Panc1 (cell line): ENCODE data around the gene COPB2. TPM values are rescaled to one million over a fixed set of nuclear protein-coding genes. Genes with fewer than 3 reads are reported as not detected.

Experiments used
- ATAC-seq: fragments of 200-7000 bp; cut with Tn5 transposase; 2 replicates; pipeline ENCODE4 v1.9.1; 2020; ENCODE audit warnings: mild to moderate bottlenecking, moderate library complexity
- BruUV-seq: library from RNA; stranded (reverse); fragments of 400-500 nt; replicated peaks from 2 replicates; lab custom pipeline; 2021; lab: Mats Ljungman, UMichigan
- CTCF ChIA-PET: fragments of 300-600 bp; sonication (Branson Sonifier 250); formaldehyde crosslinking; loops from one replicate; lab custom pipeline; 2022; ENCODE audit warnings: antibody characterized with exemption; lab: Charles Lee
- POLR2A ChIA-PET: fragments of 300-600 bp; sonication (Branson Sonifier 250); formaldehyde crosslinking; loops from one replicate; lab custom pipeline; 2022; ENCODE audit warnings: antibody characterized with exemption; lab: Charles Lee
- DNase-seq: peaks from one replicate; pipeline ENCODE4 v3.0.0-alpha.2; 2010; ENCODE audit warnings: low read depth, low spot score
- H3K27ac ChIP-seq: 2 replicates; pipeline ENCODE4 v1.5.1; 2011; ENCODE audit warnings: mild to moderate bottlenecking, low read length, inconsistent platforms
- H3K27me3 ChIP-seq: fragments of 200-500 bp; sonication (Bioruptor generic); 2 replicates; pipeline ENCODE4 v1.6.0; 2014; ENCODE audit warnings: low read length, inconsistent platforms; ENCODE audit not compliant: control insufficient read depth, insufficient read depth
- H3K36me3 ChIP-seq: fragments of 200-500 bp; sonication (Bioruptor generic); 2 replicates; pipeline ENCODE4 v1.5.1; 2014; ENCODE audit warnings: inconsistent platforms, mild to moderate bottlenecking, low read length, moderate library complexity; ENCODE audit not compliant: control insufficient read depth, insufficient read depth
- H3K4me1 ChIP-seq: 2 replicates; pipeline ENCODE4 v1.5.1; 2011; ENCODE audit warnings: inconsistent platforms, mild to moderate bottlenecking, low read length, moderate library complexity; ENCODE audit not compliant: control insufficient read depth, insufficient read depth
- H3K4me3 ChIP-seq, 2 experiments: 2 replicates each; pipeline ENCODE4 v1.5.1; 2011 to 2012; ENCODE audit warnings: low read depth in 2 of 2, low read length in 2 of 2, mild to moderate bottlenecking in 2 of 2, inconsistent platforms in 1 of 2, moderate library complexity in 1 of 2
- H3K9me3 ChIP-seq: fragments of 200-500 bp; sonication (Bioruptor generic); 2 replicates; pipeline ENCODE4 v1.5.1; 2014; ENCODE audit warnings: low read depth, mild to moderate bottlenecking, inconsistent platforms, low read length, moderate library complexity; ENCODE audit not compliant: control insufficient read depth, insufficient read depth
- POLR2AphosphoS5 ChIP-seq: IDR thresholded peaks from 2 replicates; pipeline ENCODE4 v1.6.1; 2012; ENCODE audit warnings: mild to moderate bottlenecking, low read depth, low read length, moderate library complexity
- SIN3A ChIP-seq: IDR thresholded peaks from 2 replicates; pipeline ENCODE4 v1.6.1; 2012; ENCODE audit warnings: low read depth, mild to moderate bottlenecking, low read length, moderate library complexity, borderline replicate concordance; ENCODE audit not compliant: insufficient read depth
- TCF7L2 ChIP-seq: IDR thresholded peaks from 2 replicates; pipeline ENCODE4 v1.6.1; 2011; ENCODE audit warnings: mild to moderate bottlenecking, low read depth, low read length, inconsistent platforms
- in situ Hi-C: cut with HindIII; loops from 2 replicates; pipeline ENCODE4 v1.10.0; 2016; ENCODE audit warnings: low sequenced_read_pairs, low pct_unique_long_range_greater_than_20kb
- intact Hi-C: fragments of 100-400 bp; cut with micrococcal nuclease; formaldehyde crosslinking; loops from one replicate; pipeline ENCODE4 v1.10.0; 2022; ENCODE audit not compliant: unreplicated experiment
- total RNA-seq: library from RNA; stranded (reverse); gene quantifications from one replicate; pipeline ENCODE4 v1.2.1, GENCODE V29; 2021; ENCODE audit not compliant: unreplicated experiment
- TF ChIP-seq, protein P1 (sequence below): fragments of 450-650 bp; IDR thresholded peaks from 2 replicates; pipeline ENCODE4 v1.5.1; 2017; ENCODE audit warnings: mild to moderate bottlenecking
- TF ChIP-seq, protein P2 (sequence below), 2 experiments: IDR thresholded peaks; 2 replicates each; pipeline ENCODE4 v1.6.1; 2011 to 2012; ENCODE audit warnings: low read depth in 2 of 2, control low read depth in 1 of 2, low read length in 1 of 2, mild to moderate bottlenecking in 1 of 2, moderate library complexity in 1 of 2; ENCODE audit not compliant: insufficient read depth in 1 of 2

COPB2 gene
- total RNA-seq, 1 experiment from 2014 or later: 150 TPM

DNA sequence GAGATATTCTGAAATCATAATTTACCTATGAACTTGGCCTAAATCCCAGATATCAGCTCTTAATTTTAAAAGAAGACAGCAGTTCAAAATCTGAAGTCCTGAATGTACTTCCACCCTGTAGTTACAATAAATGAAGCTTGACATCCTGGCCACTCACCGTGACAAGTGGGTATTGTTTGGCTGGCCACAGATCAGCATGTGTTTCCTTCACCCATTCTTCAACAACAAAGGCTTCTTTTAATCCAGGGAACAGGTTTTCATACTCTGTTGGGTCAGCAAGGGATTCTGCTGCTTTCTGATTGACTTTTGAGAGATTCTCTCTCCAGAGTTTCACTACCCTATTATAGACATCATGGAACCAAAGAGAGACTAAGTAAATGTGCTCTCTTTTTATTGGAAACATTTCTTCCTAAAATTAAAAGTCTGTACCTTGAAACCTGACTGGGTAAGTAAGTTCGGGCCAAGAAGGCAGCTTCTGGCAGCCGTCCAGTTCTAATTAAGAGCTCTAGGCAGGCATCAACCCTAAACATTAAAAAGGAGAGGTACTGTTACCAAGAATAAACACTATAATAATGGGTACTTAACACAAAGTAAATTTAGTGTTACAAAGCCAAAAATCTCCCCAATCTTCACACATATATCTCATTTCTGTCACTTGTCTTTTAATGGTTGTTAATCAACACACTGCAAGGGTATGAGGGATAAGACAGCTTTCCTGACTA lies 30.4 kb downstream of the COPB2 start:
- CTCF ChIA-PET: no interaction called here
- intact Hi-C loops: no loop called here
- POLR2A ChIA-PET: no interaction called here

DNA sequence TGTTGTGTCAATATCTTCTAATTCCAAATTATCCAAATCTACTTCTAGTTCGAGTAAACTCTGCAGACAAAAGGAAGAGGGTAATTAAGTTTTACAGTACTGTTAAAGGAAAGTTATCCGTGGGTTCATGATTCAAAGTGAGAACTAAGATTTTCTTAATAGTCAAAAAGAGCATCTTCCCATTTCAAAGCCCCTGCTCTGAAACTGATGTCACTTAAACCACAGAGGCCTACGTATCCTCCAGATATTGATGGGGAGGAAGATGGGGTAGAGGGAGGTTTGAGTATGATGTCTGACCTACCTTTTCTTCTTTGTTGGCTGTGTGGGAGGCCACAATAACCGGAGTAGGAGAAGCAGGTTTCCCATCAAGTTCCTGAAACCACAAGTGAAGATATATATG lies 31.5 kb downstream of the COPB2 start:
- ChIA-PET POLR2A (no interaction called here), CTCF (no interaction called here)
- no peaks in the 10 kb centered on the region for H3K9me3 ChIP-seq
- no peaks in the 10 kb centered on the region for H3K27me3 ChIP-seq
- TF ChIP-seq TCF7L2: no peak
- TF ChIP-seq SIN3A: no peak
- TF ChIP-seq, protein P1, sequence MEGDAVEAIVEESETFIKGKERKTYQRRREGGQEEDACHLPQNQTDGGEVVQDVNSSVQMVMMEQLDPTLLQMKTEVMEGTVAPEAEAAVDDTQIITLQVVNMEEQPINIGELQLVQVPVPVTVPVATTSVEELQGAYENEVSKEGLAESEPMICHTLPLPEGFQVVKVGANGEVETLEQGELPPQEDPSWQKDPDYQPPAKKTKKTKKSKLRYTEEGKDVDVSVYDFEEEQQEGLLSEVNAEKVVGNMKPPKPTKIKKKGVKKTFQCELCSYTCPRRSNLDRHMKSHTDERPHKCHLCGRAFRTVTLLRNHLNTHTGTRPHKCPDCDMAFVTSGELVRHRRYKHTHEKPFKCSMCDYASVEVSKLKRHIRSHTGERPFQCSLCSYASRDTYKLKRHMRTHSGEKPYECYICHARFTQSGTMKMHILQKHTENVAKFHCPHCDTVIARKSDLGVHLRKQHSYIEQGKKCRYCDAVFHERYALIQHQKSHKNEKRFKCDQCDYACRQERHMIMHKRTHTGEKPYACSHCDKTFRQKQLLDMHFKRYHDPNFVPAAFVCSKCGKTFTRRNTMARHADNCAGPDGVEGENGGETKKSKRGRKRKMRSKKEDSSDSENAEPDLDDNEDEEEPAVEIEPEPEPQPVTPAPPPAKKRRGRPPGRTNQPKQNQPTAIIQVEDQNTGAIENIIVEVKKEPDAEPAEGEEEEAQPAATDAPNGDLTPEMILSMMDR: no peak
- TF ChIP-seq POLR2AphosphoS5: no peak
- TF ChIP-seq, protein P2, sequence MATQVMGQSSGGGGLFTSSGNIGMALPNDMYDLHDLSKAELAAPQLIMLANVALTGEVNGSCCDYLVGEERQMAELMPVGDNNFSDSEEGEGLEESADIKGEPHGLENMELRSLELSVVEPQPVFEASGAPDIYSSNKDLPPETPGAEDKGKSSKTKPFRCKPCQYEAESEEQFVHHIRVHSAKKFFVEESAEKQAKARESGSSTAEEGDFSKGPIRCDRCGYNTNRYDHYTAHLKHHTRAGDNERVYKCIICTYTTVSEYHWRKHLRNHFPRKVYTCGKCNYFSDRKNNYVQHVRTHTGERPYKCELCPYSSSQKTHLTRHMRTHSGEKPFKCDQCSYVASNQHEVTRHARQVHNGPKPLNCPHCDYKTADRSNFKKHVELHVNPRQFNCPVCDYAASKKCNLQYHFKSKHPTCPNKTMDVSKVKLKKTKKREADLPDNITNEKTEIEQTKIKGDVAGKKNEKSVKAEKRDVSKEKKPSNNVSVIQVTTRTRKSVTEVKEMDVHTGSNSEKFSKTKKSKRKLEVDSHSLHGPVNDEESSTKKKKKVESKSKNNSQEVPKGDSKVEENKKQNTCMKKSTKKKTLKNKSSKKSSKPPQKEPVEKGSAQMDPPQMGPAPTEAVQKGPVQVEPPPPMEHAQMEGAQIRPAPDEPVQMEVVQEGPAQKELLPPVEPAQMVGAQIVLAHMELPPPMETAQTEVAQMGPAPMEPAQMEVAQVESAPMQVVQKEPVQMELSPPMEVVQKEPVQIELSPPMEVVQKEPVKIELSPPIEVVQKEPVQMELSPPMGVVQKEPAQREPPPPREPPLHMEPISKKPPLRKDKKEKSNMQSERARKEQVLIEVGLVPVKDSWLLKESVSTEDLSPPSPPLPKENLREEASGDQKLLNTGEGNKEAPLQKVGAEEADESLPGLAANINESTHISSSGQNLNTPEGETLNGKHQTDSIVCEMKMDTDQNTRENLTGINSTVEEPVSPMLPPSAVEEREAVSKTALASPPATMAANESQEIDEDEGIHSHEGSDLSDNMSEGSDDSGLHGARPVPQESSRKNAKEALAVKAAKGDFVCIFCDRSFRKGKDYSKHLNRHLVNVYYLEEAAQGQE (IDR thresholded peaks at IDR 0.05; ENCODE audit: insufficient read depth in 1 of 2, low read depth in 2 of 2, low read length in 1 of 2): no peak
- in situ Hi-C loops (no loop called here), intact Hi-C loops (no loop called here)
- no peak overlapping the region for H3K4me3 ChIP-seq
- H3K27ac ChIP-seq: no peak overlapping the region
- DNase-seq: no peak
- no peak for ATAC-seq
- H3K36me3 ChIP-seq: peaks cover 82% of the 10 kb centered on the region
- no peaks in the 10 kb centered on the region for H3K4me1 ChIP-seq
- no TSS peak for BruUV-seq

More for the DNA sequence above, 30.4 kb downstream of the COPB2 start:
- no peaks in the 10 kb centered on the region for H3K9me3 ChIP-seq
- ATAC-seq (no peak), DNase-seq (no peak)
- no peaks in the 10 kb centered on the region for H3K27me3 ChIP-seq
- in situ Hi-C loops: no loop called here
- no peaks in the 10 kb centered on the region for H3K4me1 ChIP-seq
- H3K36me3 ChIP-seq: peaks cover 76% of the 10 kb centered on the region
- no peak for TF ChIP-seq POLR2AphosphoS5
- TF ChIP-seq SIN3A: no peak
- TF ChIP-seq, protein P2 (IDR thresholded peaks at IDR 0.05; ENCODE audit: insufficient read depth in 1 of 2, low read depth in 2 of 2, low read length in 1 of 2): no peak
- TF ChIP-seq, protein P1: no peak
- TF ChIP-seq TCF7L2: no peak
- H3K27ac ChIP-seq: no peak overlapping the region
- BruUV-seq: no TSS peak
- H3K4me3 ChIP-seq: no peak overlapping the region
